ENCODE results near the gene PLP2.
"Not testable (repeated sequence)": the region's sequence is repeated elsewhere in the genome, so short reads cannot be mapped to it uniquely, and the experiment has no call there.

DNA sequence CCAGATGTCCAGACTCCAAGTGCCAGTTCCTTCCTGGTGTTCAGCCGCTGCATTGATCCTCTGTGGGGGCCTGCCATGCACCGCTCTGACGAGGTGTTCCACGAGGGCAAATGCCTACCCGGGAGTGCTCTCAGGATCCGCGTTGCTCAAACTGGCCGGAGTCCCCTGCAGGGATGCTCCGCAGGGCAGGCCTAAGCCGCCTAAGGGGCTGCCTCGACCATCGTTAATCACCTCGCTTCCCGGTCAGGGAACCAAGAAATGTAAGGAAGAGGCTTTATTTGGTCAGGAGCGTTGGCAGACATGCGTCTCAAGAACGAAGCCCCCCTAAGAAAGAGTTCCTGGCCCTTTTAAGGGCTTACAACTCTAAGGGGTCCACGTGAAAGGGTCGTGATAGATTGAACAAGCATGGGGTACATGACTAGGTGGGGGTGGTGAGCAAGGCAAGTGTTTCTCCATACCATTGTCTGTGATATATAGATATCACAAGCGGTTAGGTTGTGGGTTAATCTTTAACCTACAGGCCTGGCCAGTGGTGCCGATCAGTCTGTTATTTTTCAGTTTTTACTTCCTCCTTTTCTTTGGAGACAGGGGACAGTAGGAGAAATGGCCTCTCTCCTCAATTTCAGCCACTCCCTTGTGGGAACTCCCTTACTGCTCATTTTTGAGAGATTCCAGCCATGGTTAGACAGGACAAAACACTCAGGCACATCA is 23.2 kb upstream of the PLP2 start:
- TF ChIP-seq CTCF, POLR2A (IDR thresholded peaks at IDR 0.05): not testable (repeated sequence)
